Fibroblast of villous mesenchyme (primary cell): Measurements from ENCODE around the gene NOM1. TPM values are rescaled to one million over a fixed set of nuclear protein-coding genes. Genes with fewer than 3 reads are reported as not detected.

Experiments used
- DNase-seq: peaks from one replicate; pipeline ENCODE4 v3.0.0-alpha.2; 2010; ENCODE audit warnings: low read depth
- H3K4me3 ChIP-seq: 2 replicates; pipeline ENCODE4 v1.5.1; 2011; ENCODE audit warnings: low read depth, mild to moderate bottlenecking, low read length
- total RNA-seq: library from RNA; depleted of rRNA; stranded (reverse); fragments of >200 nt; gene quantifications from 2 replicates; pipeline ENCODE4 v1.2.3, GENCODE V29; 2012
- TF ChIP-seq, protein P1 (sequence below): IDR thresholded peaks from 2 replicates; pipeline ENCODE4 v1.5.1; 2012; ENCODE audit warnings: low read depth, mild to moderate bottlenecking, low read length; ENCODE audit not compliant: insufficient read depth

Gene NOM1
- total RNA-seq, 1 donor, result 19.0 TPM

DNA sequence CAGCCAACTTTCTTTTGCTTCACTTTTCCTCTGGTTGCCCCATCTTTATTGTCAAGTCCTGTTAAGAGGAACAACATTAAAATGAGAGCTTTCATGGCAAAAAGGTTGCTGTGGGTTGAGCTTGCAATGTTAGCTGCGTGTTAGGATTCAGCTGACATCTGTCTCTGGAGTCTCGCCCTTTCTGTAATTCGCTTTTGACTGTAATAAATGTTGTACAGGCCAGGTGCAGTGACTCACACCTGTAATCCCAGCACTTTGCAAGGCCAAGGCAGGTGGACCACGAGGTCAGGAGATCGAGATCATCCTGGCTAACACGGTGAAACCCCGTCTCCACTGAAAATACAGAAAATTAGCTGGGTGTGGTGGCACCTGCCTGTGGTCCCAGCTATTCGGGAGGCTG is 36.9 kb downstream of the NOM1 start:
- TF ChIP-seq, protein P1, sequence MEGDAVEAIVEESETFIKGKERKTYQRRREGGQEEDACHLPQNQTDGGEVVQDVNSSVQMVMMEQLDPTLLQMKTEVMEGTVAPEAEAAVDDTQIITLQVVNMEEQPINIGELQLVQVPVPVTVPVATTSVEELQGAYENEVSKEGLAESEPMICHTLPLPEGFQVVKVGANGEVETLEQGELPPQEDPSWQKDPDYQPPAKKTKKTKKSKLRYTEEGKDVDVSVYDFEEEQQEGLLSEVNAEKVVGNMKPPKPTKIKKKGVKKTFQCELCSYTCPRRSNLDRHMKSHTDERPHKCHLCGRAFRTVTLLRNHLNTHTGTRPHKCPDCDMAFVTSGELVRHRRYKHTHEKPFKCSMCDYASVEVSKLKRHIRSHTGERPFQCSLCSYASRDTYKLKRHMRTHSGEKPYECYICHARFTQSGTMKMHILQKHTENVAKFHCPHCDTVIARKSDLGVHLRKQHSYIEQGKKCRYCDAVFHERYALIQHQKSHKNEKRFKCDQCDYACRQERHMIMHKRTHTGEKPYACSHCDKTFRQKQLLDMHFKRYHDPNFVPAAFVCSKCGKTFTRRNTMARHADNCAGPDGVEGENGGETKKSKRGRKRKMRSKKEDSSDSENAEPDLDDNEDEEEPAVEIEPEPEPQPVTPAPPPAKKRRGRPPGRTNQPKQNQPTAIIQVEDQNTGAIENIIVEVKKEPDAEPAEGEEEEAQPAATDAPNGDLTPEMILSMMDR, result no peak
- DNase-seq, result no peak
- no peak overlapping the region for H3K4me3 ChIP-seq

- H3K4me3 ChIP-seq, result no peak overlapping the region
- TF ChIP-seq, protein P1, result no peak
- peak; percentile 83 for DNase-seq
Observed at GRCh38 chr7:156988343-156989185, 39.1 kb downstream of the NOM1 start.

- no peak overlapping the region for H3K4me3 ChIP-seq
- DNase-seq, result no peak
- TF ChIP-seq, protein P1, result no peak
Observed at GRCh38 chr7:156989766-156990535, 40.4 kb downstream of the NOM1 start.

DNA sequence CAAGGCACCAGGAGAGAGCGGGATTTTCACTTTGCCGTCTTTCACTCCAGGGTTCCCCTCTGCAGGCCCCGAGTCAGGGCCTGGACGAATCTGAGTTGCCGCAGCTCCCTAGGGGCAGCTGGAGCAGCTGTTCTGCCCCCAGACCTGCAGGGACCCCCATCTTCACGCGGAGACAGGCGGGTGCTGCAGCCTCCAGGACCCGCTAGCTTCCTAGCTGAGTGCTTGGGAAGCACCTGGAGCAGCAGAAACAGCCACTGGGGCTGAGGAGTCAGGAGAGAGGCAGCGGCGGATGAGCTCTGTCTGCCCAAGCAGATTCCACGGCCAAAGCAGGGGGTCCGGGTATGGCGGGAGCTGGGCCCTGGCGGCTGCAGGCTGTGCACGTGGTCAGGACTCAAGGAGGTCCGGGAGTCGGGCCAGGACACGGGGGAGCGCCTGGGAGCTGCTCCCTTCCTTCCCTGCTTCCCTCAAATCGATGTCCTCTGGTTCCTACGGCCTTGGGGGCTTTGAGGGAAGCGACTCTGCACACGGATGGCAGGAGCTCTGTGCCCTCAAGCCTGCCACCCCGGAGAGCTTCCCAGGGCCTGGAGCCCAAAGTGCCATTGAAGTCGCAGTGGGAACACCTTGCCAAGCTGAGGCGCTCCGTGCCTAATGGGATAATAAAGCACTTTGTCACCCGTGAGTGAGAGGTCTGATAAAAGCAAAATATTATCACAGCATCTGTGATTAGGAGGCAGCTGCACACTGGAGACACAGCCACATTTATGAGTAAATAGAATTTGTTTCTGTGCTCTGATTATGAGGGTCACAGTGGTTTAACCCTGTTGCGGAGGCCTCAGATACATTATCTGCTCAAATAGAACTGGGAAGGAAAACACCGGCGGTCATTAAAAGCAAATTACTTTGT is 43.8 kb downstream of the NOM1 start:
- H3K4me3 ChIP-seq, result no peak overlapping the region
- no peak for DNase-seq
- TF ChIP-seq, protein P1, result no peak

DNA sequence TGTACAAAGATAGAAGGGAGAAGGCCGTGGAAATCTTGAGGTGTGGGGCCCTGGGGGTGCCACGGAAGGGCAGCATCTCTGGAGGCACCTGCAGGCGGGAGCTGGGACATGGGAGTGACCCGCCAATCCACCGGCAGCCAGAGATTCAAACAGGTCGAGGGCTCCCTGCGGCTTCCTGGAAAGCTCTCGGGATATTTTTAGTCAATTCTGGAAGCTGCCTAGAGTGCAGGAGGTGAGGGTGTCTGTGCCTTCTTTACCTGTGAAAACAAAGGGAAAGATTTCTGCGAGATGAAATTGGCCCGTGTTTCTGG is 44.4 kb downstream of the NOM1 start:
- TF ChIP-seq, protein P1, result no peak
- H3K4me3 ChIP-seq, result no peak overlapping the region
- no peak for DNase-seq

DNA sequence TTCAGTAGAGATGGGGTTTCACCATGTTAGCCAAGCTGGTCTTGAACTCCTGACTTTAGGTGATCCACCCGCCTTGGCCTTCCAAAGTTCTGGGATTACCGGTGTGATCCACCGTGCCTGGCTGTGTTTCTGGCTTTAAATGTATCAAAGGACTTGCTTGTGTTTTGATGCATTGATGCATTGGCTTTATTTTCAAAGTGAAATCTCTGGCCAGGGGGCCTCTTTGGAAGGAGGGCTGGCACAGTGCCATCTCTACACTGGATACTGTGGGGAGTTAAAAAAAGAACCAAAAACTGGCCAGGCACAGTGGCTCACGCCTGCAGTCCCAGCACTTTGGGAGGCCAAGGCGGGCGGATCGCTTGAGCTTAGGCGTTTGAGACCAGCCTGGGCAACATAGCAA is 44.9 kb downstream of the NOM1 start:
- no peak for DNase-seq
- H3K4me3 ChIP-seq, result no peak overlapping the region
- TF ChIP-seq, protein P1, result no peak
